Glutamatergic neuron (in vitro differentiated cells): ENCODE measurements around the gene KIF1B. TPM values are rescaled to one million over a fixed set of nuclear protein-coding genes. Genes with fewer than 3 reads are reported as not detected.
"Not testable (repeated sequence)": the region's sequence is repeated elsewhere in the genome, so short reads cannot be mapped to it uniquely, and the experiment has no call there.

ENCODE experiments used
- DNase-seq: peaks from one replicate; pipeline ENCODE4 v3.0.0; 2022
- H3K27ac Mint-ChIP-seq: one replicate; pipeline ENCODE4 v1.8.0; 2020; ENCODE audit warnings: mild to moderate bottlenecking, mixed read lengths, inconsistent platforms; ENCODE audit not compliant: unreplicated experiment
- H3K27me3 Mint-ChIP-seq: one replicate; pipeline ENCODE4 v1.8.0; 2020; ENCODE audit warnings: mild to moderate bottlenecking, moderate library complexity, mixed read lengths, inconsistent platforms; ENCODE audit not compliant: unreplicated experiment
- H3K36me3 Mint-ChIP-seq: one replicate; pipeline ENCODE4 v1.8.0; 2020; ENCODE audit warnings: mild to moderate bottlenecking, mixed read lengths, inconsistent platforms; ENCODE audit not compliant: unreplicated experiment
- H3K4me1 Mint-ChIP-seq: one replicate; pipeline ENCODE4 v1.8.0; 2020; ENCODE audit warnings: mild to moderate bottlenecking, low read depth, mixed read lengths, inconsistent platforms; ENCODE audit not compliant: unreplicated experiment
- H3K4me3 Mint-ChIP-seq: one replicate; pipeline ENCODE4 v1.8.0; 2020; ENCODE audit warnings: mild to moderate bottlenecking, mixed read lengths, inconsistent platforms; ENCODE audit not compliant: unreplicated experiment
- H3K9me3 Mint-ChIP-seq: one replicate; pipeline ENCODE4 v1.8.0; 2020; ENCODE audit warnings: mild to moderate bottlenecking, moderate library complexity, mixed read lengths, inconsistent platforms; ENCODE audit not compliant: unreplicated experiment
- total RNA-seq: library from RNA; stranded (reverse); fragmentation: NEBNext Ultra II Directional; extraction: Animal tissue kit (Norgen Biotek cat#: 25700); gene quantifications from one replicate; pipeline ENCODE4 v1.2.1, GENCODE V29; 2021; ENCODE audit not compliant: unreplicated experiment
- TF ChIP-seq, protein P1 (sequence below): fragments of 200-600 bp; sonication (generic); IDR thresholded peaks from one replicate; pipeline ENCODE4 v1.5.0; 2021; ENCODE audit not compliant: partially characterized antibody, unreplicated experiment

KIF1B gene
- total RNA-seq, 1 donor from 2014 or later: 261 TPM

- peaks cover 10% of the 10 kb centered on the region for H3K4me1 Mint-ChIP-seq
- TF ChIP-seq, protein P1, sequence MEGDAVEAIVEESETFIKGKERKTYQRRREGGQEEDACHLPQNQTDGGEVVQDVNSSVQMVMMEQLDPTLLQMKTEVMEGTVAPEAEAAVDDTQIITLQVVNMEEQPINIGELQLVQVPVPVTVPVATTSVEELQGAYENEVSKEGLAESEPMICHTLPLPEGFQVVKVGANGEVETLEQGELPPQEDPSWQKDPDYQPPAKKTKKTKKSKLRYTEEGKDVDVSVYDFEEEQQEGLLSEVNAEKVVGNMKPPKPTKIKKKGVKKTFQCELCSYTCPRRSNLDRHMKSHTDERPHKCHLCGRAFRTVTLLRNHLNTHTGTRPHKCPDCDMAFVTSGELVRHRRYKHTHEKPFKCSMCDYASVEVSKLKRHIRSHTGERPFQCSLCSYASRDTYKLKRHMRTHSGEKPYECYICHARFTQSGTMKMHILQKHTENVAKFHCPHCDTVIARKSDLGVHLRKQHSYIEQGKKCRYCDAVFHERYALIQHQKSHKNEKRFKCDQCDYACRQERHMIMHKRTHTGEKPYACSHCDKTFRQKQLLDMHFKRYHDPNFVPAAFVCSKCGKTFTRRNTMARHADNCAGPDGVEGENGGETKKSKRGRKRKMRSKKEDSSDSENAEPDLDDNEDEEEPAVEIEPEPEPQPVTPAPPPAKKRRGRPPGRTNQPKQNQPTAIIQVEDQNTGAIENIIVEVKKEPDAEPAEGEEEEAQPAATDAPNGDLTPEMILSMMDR: no peak
- no peak overlapping the region for H3K27ac Mint-ChIP-seq
- no peaks in the 10 kb centered on the region for H3K36me3 Mint-ChIP-seq
- peak; percentile 20 for DNase-seq
- peaks cover 6% of the 10 kb centered on the region for H3K27me3 Mint-ChIP-seq
- no peak overlapping the region for H3K4me3 Mint-ChIP-seq
- H3K9me3 Mint-ChIP-seq: peaks cover 6% of the 10 kb centered on the region
Measured at GRCh38 chr1:10250663-10251062, 40.3 kb downstream of the KIF1B start.

DNA sequence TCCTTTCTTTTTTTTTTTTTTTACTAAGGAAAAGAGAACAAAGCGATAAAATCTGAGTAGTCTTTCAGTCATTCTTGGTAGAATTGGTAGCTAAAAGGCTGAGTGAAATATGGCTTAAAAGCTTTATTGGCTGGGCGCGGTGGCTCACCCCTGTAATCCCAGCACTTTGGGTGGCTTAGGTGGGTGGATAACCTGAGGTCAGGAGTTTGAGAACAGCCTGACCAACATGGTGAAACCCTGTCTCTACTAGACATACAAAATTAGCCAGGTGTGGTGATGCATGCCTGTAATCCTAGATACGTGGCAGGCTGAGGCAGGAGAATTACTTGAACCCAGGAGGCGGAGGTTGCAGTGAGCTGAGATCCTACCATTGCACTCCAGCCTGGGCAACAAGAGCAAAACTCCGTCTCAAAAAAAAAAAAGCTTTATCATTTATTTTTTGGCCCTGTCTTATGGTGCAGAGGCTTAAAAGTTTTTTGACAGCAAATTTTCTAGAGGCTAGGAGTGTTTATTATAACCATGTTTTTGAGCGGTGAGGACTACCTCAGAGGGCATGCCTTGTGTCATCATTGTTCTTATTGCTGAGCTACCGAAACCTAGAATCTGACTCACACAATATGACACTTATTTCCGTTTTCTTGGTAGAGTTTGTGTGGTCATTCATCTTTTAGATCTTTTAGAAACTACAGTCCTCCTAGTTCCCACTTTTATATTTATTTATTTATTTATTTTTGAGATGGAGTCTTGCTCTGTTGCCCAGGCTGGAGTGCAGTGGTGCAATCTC is 41.1 kb downstream of the KIF1B start:
- not testable (repeated sequence) for H3K27me3 Mint-ChIP-seq

GRCh38 chr1:10252508-10252907 is 42.1 kb downstream of the KIF1B start:
- no peak for DNase-seq
- Mint-ChIP-seq H3K36me3 (no peaks in the 10 kb centered on the region), H3K27me3 (peaks cover 6% of the 10 kb centered on the region), H3K9me3 (peaks cover 6% of the 10 kb centered on the region), H3K4me3 (no peak overlapping the region), H3K27ac (no peak overlapping the region), H3K4me1 (peaks cover 8% of the 10 kb centered on the region)
- TF ChIP-seq, protein P1: no peak

More for the DNA sequence above, 41.1 kb downstream of the KIF1B start:
- H3K4me1 Mint-ChIP-seq, H3K9me3 Mint-ChIP-seq, H3K36me3 Mint-ChIP-seq, DNase-seq, H3K27ac Mint-ChIP-seq, H3K4me3 Mint-ChIP-seq: not testable (repeated sequence)

GRCh38 chr1:10253149-10253548 is 42.8 kb downstream of the KIF1B start:
- H3K27me3 Mint-ChIP-seq: peaks cover 6% of the 10 kb centered on the region
- no peaks in the 10 kb centered on the region for H3K36me3 Mint-ChIP-seq
- H3K4me1 Mint-ChIP-seq: peaks cover 12% of the 10 kb centered on the region
- no peak overlapping the region for H3K27ac Mint-ChIP-seq
- peaks cover 6% of the 10 kb centered on the region for H3K9me3 Mint-ChIP-seq
- DNase-seq: no peak
- TF ChIP-seq, protein P1: no peak
- H3K4me3 Mint-ChIP-seq: no peak overlapping the region

DNA sequence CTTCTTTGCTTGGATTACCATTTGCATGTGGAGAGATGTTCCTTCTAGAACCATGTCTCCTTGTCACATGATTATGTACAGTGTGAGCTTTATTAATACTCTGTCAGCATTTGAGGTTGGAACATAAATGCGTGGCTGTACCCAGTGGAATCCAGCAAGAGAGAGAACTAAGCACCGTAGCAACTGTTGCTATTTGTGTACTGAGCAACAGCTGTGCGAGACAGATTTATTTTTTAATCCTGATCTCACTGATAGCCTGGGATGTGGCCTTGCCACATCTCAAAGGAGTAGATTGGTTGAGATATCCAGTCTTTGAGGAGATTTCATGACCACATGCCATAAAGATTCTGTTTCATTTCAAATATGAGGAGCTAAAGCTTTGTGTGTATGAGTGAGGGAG is 43.4 kb downstream of the KIF1B start:
- Mint-ChIP-seq H3K9me3 (peaks cover 4% of the 10 kb centered on the region), H3K4me1 (peaks cover 12% of the 10 kb centered on the region), H3K27ac (peak overlapping the region; percentile 76), H3K4me3 (no peak overlapping the region), H3K27me3 (peaks cover 3% of the 10 kb centered on the region), H3K36me3 (no peaks in the 10 kb centered on the region)
- TF ChIP-seq, protein P1: no peak
- DNase-seq: no peak
